Adrenal gland (tissue), 12 donors: ENCODE data around the gene CFAP97D2. TPM values are rescaled to one million over a fixed set of nuclear protein-coding genes. Genes with fewer than 3 reads are reported as not detected.

Experiments used
- DNase-seq, 7 donors: peaks; one replicate each; pipeline ENCODE4 v3.0.0-alpha.2; 2019 to 2020
- H3K27ac ChIP-seq, 5 donors: fragments of 200-600 bp; sonication (generic) in 4 of 5; 1 replicate in 3 of 5; 2 replicates in 2 of 5; pipeline versions ENCODE4 v1.5.1 to v1.8.0; 2016 to 2020; ENCODE audit warnings: mild to moderate bottlenecking in 1 of 5
- H3K27me3 ChIP-seq: fragments of 200-600 bp; 2 replicates; pipeline ENCODE4 v1.8.0; 2021
- H3K36me3 ChIP-seq, 2 donors: fragments of 200-600 bp; replicated peaks in 1 of 2; 1 replicate in 1 of 2; 2 replicates in 1 of 2; pipeline versions ENCODE4 v1.5.1 to v1.8.0; 2018 to 2022
- H3K4me1 ChIP-seq, 2 donors: fragments of 200-600 bp; replicated peaks in 1 of 2; 1 replicate in 1 of 2; 2 replicates in 1 of 2; pipeline versions ENCODE4 v1.5.1 to v1.8.0; 2018 to 2021
- H3K4me3 ChIP-seq, 4 donors: fragments of 200-600 bp; sonication (generic) in 3 of 4; one replicate each; pipeline ENCODE4 v1.5.1; 2016 to 2018
- H3K9me3 ChIP-seq, 3 donors: fragments of 200-600 bp; sonication (generic) in 1 of 3; replicated peaks in 1 of 3; 1 replicate in 2 of 3; 2 replicates in 1 of 3; pipeline versions ENCODE4 v1.5.1 to v1.8.0; 2016 to 2021
- CTCF ChIP-seq, 6 experiments: fragments of 450-650 bp in 4 of 6; fragments of 200-600 bp in 2 of 6; sonication (generic) in 1 of 6; IDR thresholded peaks; 1 replicate in 5 of 6; 2 replicates in 1 of 6; pipeline versions ENCODE4 v1.5.1 to v1.8.0; 2016 to 2021; ENCODE audit warnings: antibody characterized with exemption in 6 of 6, mild to moderate bottlenecking in 2 of 6, moderate library complexity in 1 of 6
- POLR2A ChIP-seq, 2 donors: fragments of 450-650 bp; IDR thresholded peaks; one replicate each; pipeline ENCODE4 v1.6.1; 2017; ENCODE audit warnings: antibody characterized with exemption in 2 of 2, mild to moderate bottlenecking in 2 of 2, moderate library complexity in 1 of 2
- WGBS, 4 donors: extraction: QIAGEN DNeasy Blood & Tissue Kit in 2 of 4; methylation state at CpG; one replicate each; pipeline versions ENCODE4 v1.1.5 to v1.1.7; 2013 to 2017; 5-methylcytosine and 5-hydroxymethylcytosine counted together
- intact Hi-C, 2 donors: fragments of 100-400 bp; cut with DNase I; formaldehyde crosslinking; loops; one replicate each; pipeline versions ENCODE4 v1.14.1 to v1.15.0; 2022 to 2023
- polyA plus RNA-seq, 3 donors: library from polyadenylated mRNA; stranded (reverse); fragments of 200-250 nt in 2 of 3; fragments of 350-450 nt in 1 of 3; fragmentation: Illumina TruSeq in 1 of 3; extraction: RNeasy Lipid Tissue Mini Kit (QIAGEN cat#74804) in 1 of 3; gene quantifications; one replicate each; pipeline ENCODE4 v1.2.3, GENCODE V29; 2013 to 2014
- total RNA-seq, 9 donors: library from RNA; depleted of rRNA in 4 of 9; stranded (reverse); fragments of >200 nt in 4 of 9; fragments of 120-200 nt in 1 of 9; fragmentation: NEBNext Ultra II Directional in 1 of 9; extraction: Animal tissue kit (Norgen Biotek cat#: 25700) in 1 of 9; gene quantifications; one replicate each; pipeline versions ENCODE4 v1.1.0 to v1.2.4, GENCODE V29; 2013 to 2023
- donor health status: healthy with polysubstance abuse.
- donor health status: Bipolar disorder and iron deficiency.
- donor health status: DM: yes; HTN: yes; CAD: no.
- donor health status: DM: no; HTN: no; CAD: no.
- donor health status: DM: no; HTN: no; CAD: no.
- donor health status: DM: yes; HTN: yes; CAD: no.

Gene CFAP97D2
- total and polyA plus RNA-seq, 12 donors, result not detected

GRCh38 chr13:114199954-114200353, 20.9 kb downstream of the CFAP97D2 start:
- Histone ChIP-seq H3K27ac (no peak overlapping the region), H3K27me3 (peaks cover 12% of the 10 kb centered on the region), H3K36me3 (no peaks in the 10 kb centered on the region), H3K4me1 (no peaks in the 10 kb centered on the region), H3K9me3 (no peaks in the 10 kb centered on the region), H3K4me3 (no peak overlapping the region)
- TF ChIP-seq POLR2A (IDR thresholded peaks at IDR 0.05) (no peak), CTCF (IDR thresholded peaks at IDR 0.05) (no peak)
- 13 to 60% (median 36%) methylated on average over 6 to 38 of the region's 42 CpGs for WGBS, 4 donors
- DNase-seq, result no peak
- intact Hi-C loops, result no loop called here

DNA sequence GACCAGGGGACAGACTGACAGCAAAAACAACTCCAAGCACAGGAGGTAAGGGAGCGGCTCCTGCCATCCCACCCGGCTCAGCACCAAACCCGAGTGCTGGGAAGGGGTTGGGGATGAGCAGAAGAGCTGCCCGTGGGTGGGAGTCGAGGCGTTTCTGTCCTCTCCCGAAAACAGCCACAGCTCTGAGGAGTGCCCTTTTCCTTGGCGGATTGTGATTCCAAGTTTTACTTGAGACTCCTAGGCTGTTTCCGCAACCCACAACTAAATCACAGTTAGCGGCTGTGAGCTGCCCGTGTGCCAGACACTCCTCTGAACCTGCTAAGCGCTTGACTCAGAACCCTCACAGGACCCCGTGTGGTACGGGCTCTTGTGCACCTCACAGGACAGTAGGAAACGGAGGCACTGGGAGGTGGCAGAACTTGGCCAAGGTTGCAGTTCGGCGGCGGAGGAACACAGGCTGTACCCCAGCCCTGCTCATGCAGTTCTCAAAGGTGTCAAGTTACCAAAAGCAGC, 21.4 kb downstream of the CFAP97D2 start:
- Histone ChIP-seq H3K4me1 (no peaks in the 10 kb centered on the region), H3K4me3 (no peak overlapping the region), H3K27me3 (peaks cover 12% of the 10 kb centered on the region), H3K27ac (no peak overlapping the region), H3K36me3 (no peaks in the 10 kb centered on the region), H3K9me3 (no peaks in the 10 kb centered on the region)
- 22 to 41% (median 30%) methylated on average over 9 to 18 of the region's 18 CpGs for WGBS, 4 donors
- TF ChIP-seq CTCF (IDR thresholded peaks at IDR 0.05) (no peak), POLR2A (IDR thresholded peaks at IDR 0.05) (no peak)
- intact Hi-C loops, result no loop called here
- no peak for DNase-seq

GRCh38 chr13:114202581-114202980, 23.5 kb downstream of the CFAP97D2 start:
- Histone ChIP-seq H3K4me1 (no peaks in the 10 kb centered on the region), H3K9me3 (no peaks in the 10 kb centered on the region), H3K27ac (no peak overlapping the region), H3K36me3 (no peaks in the 10 kb centered on the region), H3K4me3 (no peak overlapping the region), H3K27me3 (peaks cover 12% of the 10 kb centered on the region)
- intact Hi-C loops, result no loop called here
- 63 to 78% (median 72%) methylated on average over 4 to 6 of the region's 6 CpGs for WGBS, 4 donors
- TF ChIP-seq CTCF (IDR thresholded peaks at IDR 0.05) (no peak), POLR2A (IDR thresholded peaks at IDR 0.05) (no peak)
- DNase-seq, result no peak

DNA sequence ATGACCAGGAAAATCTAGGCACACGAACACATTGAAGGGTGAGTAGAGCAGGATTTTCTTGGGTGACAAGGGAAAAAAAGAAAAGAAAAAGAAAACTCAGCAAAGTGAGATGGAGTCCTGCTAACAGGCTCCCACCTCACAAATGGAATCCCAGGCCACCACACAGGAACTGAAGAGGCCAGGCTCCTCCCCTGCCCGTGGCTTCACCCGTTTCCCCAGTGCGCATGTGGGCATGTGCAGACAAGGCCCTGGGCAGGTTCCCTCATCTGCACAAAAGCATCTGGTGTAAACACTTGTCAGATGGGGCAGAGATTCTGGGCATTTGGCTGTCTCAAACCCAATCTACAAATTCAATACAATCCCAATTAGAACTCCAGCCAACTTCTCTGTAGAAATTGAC, 24.5 kb downstream of the CFAP97D2 start:
- no peak for DNase-seq
- H3K4me3 ChIP-seq, result no peak overlapping the region
- no peaks in the 10 kb centered on the region for H3K36me3 ChIP-seq
- WGBS, 4 donors, result 50 to 76% (median 69%) methylated on average over 4 of the region's 4 CpGs
- intact Hi-C loops, result no loop called here
- H3K27me3 ChIP-seq, result peaks cover 12% of the 10 kb centered on the region
- TF ChIP-seq POLR2A (IDR thresholded peaks at IDR 0.05) (no peak), CTCF (IDR thresholded peaks at IDR 0.05) (no peak)
- H3K4me1 ChIP-seq, result no peaks in the 10 kb centered on the region
- no peaks in the 10 kb centered on the region for H3K9me3 ChIP-seq
- no peak overlapping the region for H3K27ac ChIP-seq
